ENCODE measurements around the gene UBD.

Gene UBD

GRCh38 chr6:29559524-29560287 lies at the start of gene UBD:
Gene UBD, minus strand, starts transcription at chr6:29559732. Its CDS starts 31 bp downstream, at chr6:29559701.
- no peak for DNase-seq (ENCODE audit: low read depth in 2 of 3, low spot score in 2 of 3)

GRCh38 chr6:29608131-29608530 lies 48.6 kb upstream of the UBD start:
- DNase-seq (ENCODE audit: low read depth in 2 of 3, low spot score in 2 of 3) = no peak

- no peak for DNase-seq (ENCODE audit: low read depth in 2 of 3, low spot score in 2 of 3)
Measured at GRCh38 chr6:29603930-29604329, 44.4 kb upstream of the UBD start.

GRCh38 chr6:29603456-29603855 lies 43.9 kb upstream of the UBD start:
- DNase-seq (ENCODE audit: low read depth in 2 of 3, low spot score in 2 of 3) = no peak

GRCh38 chr6:29602564-29603361 lies 43.2 kb upstream of the UBD start:
- no peak for DNase-seq (ENCODE audit: low read depth in 2 of 3, low spot score in 2 of 3)

GRCh38 chr6:29598172-29598747 lies 38.7 kb upstream of the UBD start:
- no peak for DNase-seq (ENCODE audit: low read depth in 2 of 3, low spot score in 2 of 3)

GRCh38 chr6:29597184-29597583 lies 37.7 kb upstream of the UBD start:
- no peak for DNase-seq (ENCODE audit: low read depth in 2 of 3, low spot score in 2 of 3)

- no peak for DNase-seq (ENCODE audit: low read depth in 2 of 3, low spot score in 2 of 3)
Measured at GRCh38 chr6:29596381-29596900, 36.9 kb upstream of the UBD start.

GRCh38 chr6:29593199-29593855 lies 33.8 kb upstream of the UBD start:
- DNase-seq (ENCODE audit: low read depth in 2 of 3, low spot score in 2 of 3) = no peak

- no peak for DNase-seq (ENCODE audit: low read depth in 2 of 3, low spot score in 2 of 3)
Measured at GRCh38 chr6:29591677-29592076, 32.1 kb upstream of the UBD start.

GRCh38 chr6:29590218-29590808 lies 30.8 kb upstream of the UBD start:
- DNase-seq (ENCODE audit: low read depth in 2 of 3, low spot score in 2 of 3) = no peak

- peak in 1 of 3 experiments; percentile 9 for DNase-seq (ENCODE audit: low read depth in 2 of 3, low spot score in 2 of 3)
Measured at GRCh38 chr6:29589423-29590048, 30.0 kb upstream of the UBD start.

GRCh38 chr6:29584821-29585220 lies 25.3 kb upstream of the UBD start, which contains the start of gene OR2H2:
Gene OR2H2, plus strand, starts transcription at chr6:29585121. Its CDS starts 2,824 bp downstream, at chr6:29587945.
- DNase-seq (ENCODE audit: low read depth in 2 of 3, low spot score in 2 of 3) = no peak

GRCh38 chr6:29577544-29577943 lies 18.0 kb upstream of the UBD start:
- no peak for DNase-seq (ENCODE audit: low read depth in 2 of 3, low spot score in 2 of 3)

GRCh38 chr6:29576056-29576455 lies 16.5 kb upstream of the UBD start:
- DNase-seq (ENCODE audit: low read depth in 2 of 3, low spot score in 2 of 3) = no peak

GRCh38 chr6:29567991-29568390 lies 8.5 kb upstream of the UBD start:
- DNase-seq (ENCODE audit: low read depth in 2 of 3, low spot score in 2 of 3) = no peak

GRCh38 chr6:29567541-29567940 lies 8.0 kb upstream of the UBD start:
- no peak for DNase-seq (ENCODE audit: low read depth in 2 of 3, low spot score in 2 of 3)

- no peak for DNase-seq (ENCODE audit: low read depth in 2 of 3, low spot score in 2 of 3)
Measured at GRCh38 chr6:29566856-29567255, 7.3 kb upstream of the UBD start.

- no peak for DNase-seq (ENCODE audit: low read depth in 2 of 3, low spot score in 2 of 3)
Measured at GRCh38 chr6:29564875-29565274, 5.3 kb upstream of the UBD start.

- DNase-seq (ENCODE audit: low read depth in 2 of 3, low spot score in 2 of 3) = no peak
Measured at GRCh38 chr6:29563435-29563965, 4.0 kb upstream of the UBD start.

Data from activated CD8-positive, alpha-beta memory T cell treated with anti-CD3 and anti-CD28 coated beads for 48 hours (primary cell).